ENCODE measurements around the gene SLC16A9.
A peak's percentile ranks its signal among the peaks of the same experiment; 100 is the strongest.

The SLC16A9 gene

GRCh38 chr10:59628965-59629364 is 80.7 kb downstream of the SLC16A9 start:
- no peak for TF ChIP-seq CTCF (IDR thresholded peaks at IDR 0.05; ENCODE audit: control insufficient read depth, insufficient read depth, low read depth, low read length, missing control alignments)
- DNase-seq (ENCODE audit: low read depth), result no peak
- no peak overlapping the region for H3K4me3 ChIP-seq (ENCODE audit: control insufficient read depth, low read depth, low read length)

GRCh38 chr10:59628456-59628855 is 81.2 kb downstream of the SLC16A9 start:
- H3K4me3 ChIP-seq (ENCODE audit: control insufficient read depth, low read depth, low read length), result no peak overlapping the region
- no peak for TF ChIP-seq CTCF (IDR thresholded peaks at IDR 0.05; ENCODE audit: control insufficient read depth, insufficient read depth, low read depth, low read length, missing control alignments)
- no peak for DNase-seq (ENCODE audit: low read depth)

GRCh38 chr10:59627366-59628018 is 82.2 kb downstream of the SLC16A9 start:
- H3K4me3 ChIP-seq (ENCODE audit: control insufficient read depth, low read depth, low read length), result no peak overlapping the region
- no peak for TF ChIP-seq CTCF (IDR thresholded peaks at IDR 0.05; ENCODE audit: control insufficient read depth, insufficient read depth, low read depth, low read length, missing control alignments)
- no peak for DNase-seq (ENCODE audit: low read depth)

GRCh38 chr10:59626523-59626869 is 83.2 kb downstream of the SLC16A9 start:
- no peak for TF ChIP-seq CTCF (IDR thresholded peaks at IDR 0.05; ENCODE audit: control insufficient read depth, insufficient read depth, low read depth, low read length, missing control alignments)
- H3K4me3 ChIP-seq (ENCODE audit: control insufficient read depth, low read depth, low read length), result no peak overlapping the region
- DNase-seq (ENCODE audit: low read depth), result no peak

- peak; percentile 69 for DNase-seq (ENCODE audit: low read depth)
- TF ChIP-seq CTCF (IDR thresholded peaks at IDR 0.05; ENCODE audit: control insufficient read depth, insufficient read depth, low read depth, low read length, missing control alignments), result peak; percentile 77
Observed at GRCh38 chr10:59625721-59626522, 83.7 kb downstream of the SLC16A9 start.

GRCh38 chr10:59624951-59625350 is 84.7 kb downstream of the SLC16A9 start:
- no peak for TF ChIP-seq CTCF (IDR thresholded peaks at IDR 0.05; ENCODE audit: control insufficient read depth, insufficient read depth, low read depth, low read length, missing control alignments)
- no peak for DNase-seq (ENCODE audit: low read depth)
- H3K4me3 ChIP-seq (ENCODE audit: control insufficient read depth, low read depth, low read length), result no peak overlapping the region

More at GRCh38 chr10:59625721-59626522, 83.7 kb downstream of the SLC16A9 start:
- H3K4me3 ChIP-seq (ENCODE audit: control insufficient read depth, low read depth, low read length), result no peak overlapping the region

All from AG09309 (cell line).